HuH-7 (cell line): Measurements from ENCODE around the gene BANK1.

Experiments
- DNase-seq: peaks from one replicate; pipeline ENCODE4 v3.0.0; 2011; ENCODE audit warnings: low spot score

Gene BANK1

GRCh38 chr4:102036619-102037376 lies 246.3 kb downstream of the BANK1 start:
- DNase-seq: no peak

- no peak for DNase-seq
Observed at GRCh38 chr4:102037566-102037965, 247.0 kb downstream of the BANK1 start.

- no peak for DNase-seq
Observed at GRCh38 chr4:102042871-102043802, 252.6 kb downstream of the BANK1 start.

GRCh38 chr4:102047616-102048015 lies 257.1 kb downstream of the BANK1 start:
- DNase-seq: no peak

GRCh38 chr4:102055805-102056204 lies 265.3 kb downstream of the BANK1 start:
- no peak for DNase-seq

- no peak for DNase-seq
Observed at GRCh38 chr4:102057122-102057521, 266.6 kb downstream of the BANK1 start.

GRCh38 chr4:102061133-102061532 lies 270.6 kb downstream of the BANK1 start:
- DNase-seq: no peak

GRCh38 chr4:102064747-102065442 lies 274.4 kb downstream of the BANK1 start:
- DNase-seq: no peak

- DNase-seq: no peak
Observed at GRCh38 chr4:102076622-102077021, 286.1 kb downstream of the BANK1 start.

- no peak for DNase-seq
Observed at GRCh38 chr4:102080184-102080583, 289.7 kb downstream of the BANK1 start.

GRCh38 chr4:102089850-102090621 lies 299.5 kb downstream of the BANK1 start:
- DNase-seq: no peak

GRCh38 chr4:102091656-102092055 lies 301.1 kb downstream of the BANK1 start:
- DNase-seq: no peak

GRCh38 chr4:102094481-102094880 lies 304.0 kb downstream of the BANK1 start:
- no peak for DNase-seq

- DNase-seq: no peak
Observed at GRCh38 chr4:102103368-102103767, 312.8 kb downstream of the BANK1 start.

GRCh38 chr4:102104278-102104677 lies 313.7 kb downstream of the BANK1 start:
- DNase-seq: no peak

GRCh38 chr4:102105983-102106382 lies 315.5 kb downstream of the BANK1 start:
- no peak for DNase-seq

GRCh38 chr4:102114118-102114630 lies 323.6 kb downstream of the BANK1 start:
- no peak for DNase-seq

GRCh38 chr4:102116121-102116520 lies 325.6 kb downstream of the BANK1 start:
- DNase-seq: no peak

- no peak for DNase-seq
Observed at GRCh38 chr4:102120846-102121245, 330.3 kb downstream of the BANK1 start.
